Measurements from ENCODE around the gene EIF2B4. TPM values are rescaled to one million over a fixed set of nuclear protein-coding genes. Genes with fewer than 3 reads are reported as not detected.
A peak's percentile ranks its signal among the peaks of the same experiment; 100 is the strongest.

Gene EIF2B4
- total and polyA plus RNA-seq, 9 of the 15 experiments (the other 6 are each of a cell fraction or from before 2014, with no cell fraction given): 29.7 to 80.3 (median 58.9) TPM

DNA sequence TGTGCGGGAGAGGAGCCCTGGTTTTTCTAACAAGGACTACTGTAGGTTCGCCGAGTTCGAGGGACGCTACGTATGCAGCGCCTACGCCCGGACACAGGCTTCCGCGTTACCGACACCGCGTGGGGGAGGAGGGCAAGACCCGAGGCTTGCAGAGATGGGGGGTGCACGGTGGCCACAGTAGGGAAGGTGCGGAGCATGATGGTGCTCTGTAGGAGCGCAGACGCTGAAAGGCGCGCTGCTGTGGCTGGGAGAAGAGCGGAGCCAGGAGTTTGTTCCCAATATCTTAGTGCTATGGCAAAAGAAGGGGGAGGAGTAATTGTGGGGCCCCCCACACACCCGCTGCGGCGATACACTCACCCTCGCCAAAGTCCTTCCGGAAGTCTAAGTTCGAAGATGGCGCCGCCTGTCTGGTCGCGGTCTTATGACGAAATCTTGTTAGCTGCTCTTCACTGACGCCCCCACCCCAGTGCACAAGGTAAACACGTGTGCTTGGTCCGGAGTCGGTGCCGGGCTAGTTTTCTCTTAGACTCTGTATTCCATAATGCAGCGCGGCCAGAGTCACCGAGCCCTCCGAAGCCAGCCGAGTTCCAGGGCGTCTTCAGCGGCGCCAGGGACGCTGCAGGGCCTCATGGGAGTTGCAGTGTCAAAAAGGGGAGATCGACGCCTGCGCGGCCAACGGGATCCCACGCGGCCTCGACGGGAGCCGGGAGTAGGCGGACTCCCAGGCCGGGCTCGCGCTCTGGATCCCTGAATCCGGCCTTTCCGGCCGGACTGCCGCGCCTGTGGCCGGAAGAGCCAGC is 13.6 kb downstream of the EIF2B4 start, which contains the start of gene GTF3C2 (continued):
- TF ChIP-seq, protein P1, sequence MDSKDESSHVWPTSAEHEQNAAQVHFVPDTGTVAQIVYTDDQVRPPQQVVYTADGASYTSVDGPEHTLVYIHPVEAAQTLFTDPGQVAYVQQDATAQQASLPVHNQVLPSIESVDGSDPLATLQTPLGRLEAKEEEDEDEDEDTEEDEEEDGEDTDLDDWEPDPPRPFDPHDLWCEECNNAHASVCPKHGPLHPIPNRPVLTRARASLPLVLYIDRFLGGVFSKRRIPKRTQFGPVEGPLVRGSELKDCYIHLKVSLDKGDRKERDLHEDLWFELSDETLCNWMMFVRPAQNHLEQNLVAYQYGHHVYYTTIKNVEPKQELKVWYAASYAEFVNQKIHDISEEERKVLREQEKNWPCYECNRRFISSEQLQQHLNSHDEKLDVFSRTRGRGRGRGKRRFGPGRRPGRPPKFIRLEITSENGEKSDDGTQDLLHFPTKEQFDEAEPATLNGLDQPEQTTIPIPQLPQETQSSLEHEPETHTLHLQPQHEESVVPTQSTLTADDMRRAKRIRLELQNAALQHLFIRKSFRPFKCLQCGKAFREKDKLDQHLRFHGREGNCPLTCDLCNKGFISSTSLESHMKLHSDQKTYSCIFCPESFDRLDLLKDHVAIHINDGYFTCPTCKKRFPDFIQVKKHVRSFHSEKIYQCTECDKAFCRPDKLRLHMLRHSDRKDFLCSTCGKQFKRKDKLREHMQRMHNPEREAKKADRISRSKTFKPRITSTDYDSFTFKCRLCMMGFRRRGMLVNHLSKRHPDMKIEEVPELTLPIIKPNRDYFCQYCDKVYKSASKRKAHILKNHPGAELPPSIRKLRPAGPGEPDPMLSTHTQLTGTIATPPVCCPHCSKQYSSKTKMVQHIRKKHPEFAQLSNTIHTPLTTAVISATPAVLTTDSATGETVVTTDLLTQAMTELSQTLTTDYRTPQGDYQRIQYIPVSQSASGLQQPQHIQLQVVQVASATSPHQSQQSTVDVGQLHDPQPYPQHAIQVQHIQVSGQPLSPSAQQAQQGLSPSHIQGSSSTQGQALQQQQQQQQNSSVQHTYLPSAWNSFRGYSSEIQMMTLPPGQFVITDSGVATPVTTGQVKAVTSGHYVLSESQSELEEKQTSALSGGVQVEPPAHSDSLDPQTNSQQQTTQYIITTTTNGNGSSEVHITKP (IDR thresholded peaks at IDR 0.05; ENCODE audit: partially characterized antibody): peak; percentile 99
- peak; percentile 91 for TF ChIP-seq RBFOX2 (IDR thresholded peaks at IDR 0.05; ENCODE audit: low read depth, low read length)
- peak; percentile 50 for TF ChIP-seq NCOR1 (IDR thresholded peaks at IDR 0.05)
- no peak for TF ChIP-seq MEF2A (IDR thresholded peaks at IDR 0.05; ENCODE audit: control insufficient read depth, low read depth, low read length)
- TF ChIP-seq ZC3H11A (IDR thresholded peaks at IDR 0.05; ENCODE audit: low read depth, low read length): no peak
- TF ChIP-seq, protein P2, sequence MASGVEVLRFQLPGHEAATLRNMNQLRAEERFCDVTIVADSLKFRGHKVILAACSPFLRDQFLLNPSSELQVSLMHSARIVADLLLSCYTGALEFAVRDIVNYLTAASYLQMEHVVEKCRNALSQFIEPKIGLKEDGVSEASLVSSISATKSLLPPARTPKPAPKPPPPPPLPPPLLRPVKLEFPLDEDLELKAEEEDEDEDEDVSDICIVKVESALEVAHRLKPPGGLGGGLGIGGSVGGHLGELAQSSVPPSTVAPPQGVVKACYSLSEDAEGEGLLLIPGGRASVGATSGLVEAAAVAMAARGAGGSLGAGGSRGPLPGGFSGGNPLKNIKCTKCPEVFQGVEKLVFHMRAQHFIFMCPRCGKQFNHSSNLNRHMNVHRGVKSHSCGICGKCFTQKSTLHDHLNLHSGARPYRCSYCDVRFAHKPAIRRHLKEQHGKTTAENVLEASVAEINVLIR (CRISPR knock-in tag; IDR thresholded peaks at IDR 0.05): peak; percentile 96
- TF ChIP-seq, protein P3, sequence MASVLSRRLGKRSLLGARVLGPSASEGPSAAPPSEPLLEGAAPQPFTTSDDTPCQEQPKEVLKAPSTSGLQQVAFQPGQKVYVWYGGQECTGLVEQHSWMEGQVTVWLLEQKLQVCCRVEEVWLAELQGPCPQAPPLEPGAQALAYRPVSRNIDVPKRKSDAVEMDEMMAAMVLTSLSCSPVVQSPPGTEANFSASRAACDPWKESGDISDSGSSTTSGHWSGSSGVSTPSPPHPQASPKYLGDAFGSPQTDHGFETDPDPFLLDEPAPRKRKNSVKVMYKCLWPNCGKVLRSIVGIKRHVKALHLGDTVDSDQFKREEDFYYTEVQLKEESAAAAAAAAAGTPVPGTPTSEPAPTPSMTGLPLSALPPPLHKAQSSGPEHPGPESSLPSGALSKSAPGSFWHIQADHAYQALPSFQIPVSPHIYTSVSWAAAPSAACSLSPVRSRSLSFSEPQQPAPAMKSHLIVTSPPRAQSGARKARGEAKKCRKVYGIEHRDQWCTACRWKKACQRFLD (CRISPR knock-in tag; IDR thresholded peaks at IDR 0.05): peak; percentile 83
- TF ChIP-seq, protein P4, sequence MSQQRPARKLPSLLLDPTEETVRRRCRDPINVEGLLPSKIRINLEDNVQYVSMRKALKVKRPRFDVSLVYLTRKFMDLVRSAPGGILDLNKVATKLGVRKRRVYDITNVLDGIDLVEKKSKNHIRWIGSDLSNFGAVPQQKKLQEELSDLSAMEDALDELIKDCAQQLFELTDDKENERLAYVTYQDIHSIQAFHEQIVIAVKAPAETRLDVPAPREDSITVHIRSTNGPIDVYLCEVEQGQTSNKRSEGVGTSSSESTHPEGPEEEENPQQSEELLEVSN (IDR thresholded peaks at IDR 0.05; ENCODE audit: borderline replicate concordance in 1 of 2, extremely low read depth in 1 of 2, insufficient read depth in 1 of 2, insufficient read length in 1 of 2, low read depth in 1 of 2, low read length in 1 of 2, poor library complexity in 1 of 2, severe bottlenecking in 1 of 2): peak; percentile 55 to 63
- TF ChIP-seq BRD4 (IDR thresholded peaks at IDR 0.05): peak; percentile 30; the same call in 1 of the 2 replicates
- no peak for TF ChIP-seq CEBPG (CRISPR knock-in tag; IDR thresholded peaks at IDR 0.05)
- peak; percentile 69 to 89; a peak in 3 of 4 replicates for TF ChIP-seq CEBPG (tag; conservative IDR thresholded peaks at IDR 0.05 in 1 of 2, IDR thresholded peaks at IDR 0.05 in 1 of 2)
- no peak for TF ChIP-seq DNMT1 (IDR thresholded peaks at IDR 0.05)
- TF ChIP-seq, protein P5, sequence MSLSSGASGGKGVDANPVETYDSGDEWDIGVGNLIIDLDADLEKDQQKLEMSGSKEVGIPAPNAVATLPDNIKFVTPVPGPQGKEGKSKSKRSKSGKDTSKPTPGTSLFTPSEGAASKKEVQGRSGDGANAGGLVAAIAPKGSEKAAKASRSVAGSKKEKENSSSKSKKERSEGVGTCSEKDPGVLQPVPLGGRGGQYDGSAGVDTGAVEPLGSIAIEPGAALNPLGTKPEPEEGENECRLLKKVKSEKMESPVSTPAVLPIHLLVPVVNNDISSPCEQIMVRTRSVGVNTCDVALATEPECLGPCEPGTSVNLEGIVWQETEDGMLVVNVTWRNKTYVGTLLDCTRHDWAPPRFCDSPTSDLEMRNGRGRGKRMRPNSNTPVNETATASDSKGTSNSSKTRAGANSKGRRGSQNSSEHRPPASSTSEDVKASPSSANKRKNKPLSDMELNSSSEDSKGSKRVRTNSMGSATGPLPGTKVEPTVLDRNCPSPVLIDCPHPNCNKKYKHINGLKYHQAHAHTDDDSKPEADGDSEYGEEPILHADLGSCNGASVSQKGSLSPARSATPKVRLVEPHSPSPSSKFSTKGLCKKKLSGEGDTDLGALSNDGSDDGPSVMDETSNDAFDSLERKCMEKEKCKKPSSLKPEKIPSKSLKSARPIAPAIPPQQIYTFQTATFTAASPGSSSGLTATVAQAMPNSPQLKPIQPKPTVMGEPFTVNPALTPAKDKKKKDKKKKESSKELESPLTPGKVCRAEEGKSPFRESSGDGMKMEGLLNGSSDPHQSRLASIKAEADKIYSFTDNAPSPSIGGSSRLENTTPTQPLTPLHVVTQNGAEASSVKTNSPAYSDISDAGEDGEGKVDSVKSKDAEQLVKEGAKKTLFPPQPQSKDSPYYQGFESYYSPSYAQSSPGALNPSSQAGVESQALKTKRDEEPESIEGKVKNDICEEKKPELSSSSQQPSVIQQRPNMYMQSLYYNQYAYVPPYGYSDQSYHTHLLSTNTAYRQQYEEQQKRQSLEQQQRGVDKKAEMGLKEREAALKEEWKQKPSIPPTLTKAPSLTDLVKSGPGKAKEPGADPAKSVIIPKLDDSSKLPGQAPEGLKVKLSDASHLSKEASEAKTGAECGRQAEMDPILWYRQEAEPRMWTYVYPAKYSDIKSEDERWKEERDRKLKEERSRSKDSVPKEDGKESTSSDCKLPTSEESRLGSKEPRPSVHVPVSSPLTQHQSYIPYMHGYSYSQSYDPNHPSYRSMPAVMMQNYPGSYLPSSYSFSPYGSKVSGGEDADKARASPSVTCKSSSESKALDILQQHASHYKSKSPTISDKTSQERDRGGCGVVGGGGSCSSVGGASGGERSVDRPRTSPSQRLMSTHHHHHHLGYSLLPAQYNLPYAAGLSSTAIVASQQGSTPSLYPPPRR (CRISPR knock-in tag; IDR thresholded peaks at IDR 0.05; ENCODE audit: borderline replicate concordance): 0 out of 2 replicates have a peak, but pooled peaks have one; percentile 16

Data from K562 (cell line).